ENCODE data around the gene FNBP1. TPM values are rescaled to one million over a fixed set of nuclear protein-coding genes. Genes with fewer than 3 reads are reported as not detected.
A peak's percentile ranks its signal among the peaks of the same experiment; 100 is the strongest.

FNBP1 gene
- total and polyA plus RNA-seq, 5 experiments from 2014 or later = 130 to 164 (median 143) TPM

- H3K36me3 Mint-ChIP-seq = peaks cover 0 to 7% (median 2%) of the 10 kb centered on the region in 3 donors
- DNase-seq = no peak
- peak overlapping the region; percentile 90 to 99 (median 96) for H3K4me3 Mint-ChIP-seq
- no peak for ATAC-seq
- no peaks in the 10 kb centered on the region for H3K27me3 Mint-ChIP-seq
- H3K27ac Mint-ChIP-seq = peak overlapping the region; percentile 85 to 98 (median 94)
- H3K9me3 Mint-ChIP-seq = no peaks in the 10 kb centered on the region
- POLR2A ChIA-PET = interaction anchor here (0.5 to 11.3 kb wide), 14 partner anchors 10 to 1706 kb away, joined by 3 to 225 read pairs (median 4); partner anchors contain the start of gene GPR107
- H3K4me1 Mint-ChIP-seq = peaks cover 28 to 58% (median 42%) of the 10 kb centered on the region in 4 donors
Measured at GRCh38 chr9:130043654-130044623, 950 bp upstream of the FNBP1 start.

GRCh38 chr9:130042406-130042884, 544 bp downstream of the FNBP1 start:
- DNase-seq = peak in 5 of 10 donors; percentile 21 to 45 (median 37)
- Mint-ChIP-seq H3K4me3 (peak overlapping the region; percentile 97 to 100 (median 99)), H3K27me3 (no peaks in the 10 kb centered on the region), H3K4me1 (peaks cover 32 to 71% (median 50%) of the 10 kb centered on the region in 4 donors), H3K36me3 (peaks cover 0 to 7% (median 2%) of the 10 kb centered on the region in 3 donors), H3K9me3 (no peaks in the 10 kb centered on the region), H3K27ac (peak overlapping the region; percentile 95 to 99 (median 98))
- POLR2A ChIA-PET = interaction anchor here (0.5 to 11.3 kb wide), 20 partner anchors 11 to 1884 kb away, joined by 3 to 225 read pairs (median 4); partner anchors contain the start of gene GPR107
- ATAC-seq = peak; percentile 7 to 24

GRCh38 chr9:130041648-130042405, 1.2 kb downstream of the FNBP1 start:
- DNase-seq = peak in 1 of 10 donors; percentile 9
- no peak for ATAC-seq
- no peaks in the 10 kb centered on the region for H3K27me3 Mint-ChIP-seq

GRCh38 chr9:130040984-130041647, 1.9 kb downstream of the FNBP1 start:
- Mint-ChIP-seq H3K4me1 (peaks cover 37 to 80% (median 64%) of the 10 kb centered on the region in 4 donors), H3K4me3 (peak overlapping the region; percentile 97 to 100 (median 99)), H3K36me3 (peaks cover 0 to 7% (median 2%) of the 10 kb centered on the region in 3 donors), H3K27ac (peak overlapping the region; percentile 95 to 99 (median 98)), H3K9me3 (no peaks in the 10 kb centered on the region), H3K27me3 (no peaks in the 10 kb centered on the region)
- DNase-seq (no peak), ATAC-seq (no peak)
- POLR2A ChIA-PET = interaction anchor here (0.9 to 11.3 kb wide), 13 partner anchors 11 to 199 kb away, joined by 3 to 225 read pairs (median 7); partner anchors contain the start of gene GPR107

More at GRCh38 chr9:130041648-130042405, 1.2 kb downstream of the FNBP1 start:
- peaks cover 0 to 7% (median 2%) of the 10 kb centered on the region in 3 donors for H3K36me3 Mint-ChIP-seq
- peak overlapping the region; percentile 95 to 99 (median 98) for H3K27ac Mint-ChIP-seq
- peak overlapping the region; percentile 97 to 100 (median 99) for H3K4me3 Mint-ChIP-seq
- POLR2A ChIA-PET = interaction anchor here (0.7 to 11.3 kb wide), 13 partner anchors 12 to 206 kb away, joined by 3 to 225 read pairs (median 4); partner anchors contain the start of gene GPR107
- H3K4me1 Mint-ChIP-seq = peaks cover 33 to 76% (median 57%) of the 10 kb centered on the region in 4 donors
- no peaks in the 10 kb centered on the region for H3K9me3 Mint-ChIP-seq

GRCh38 chr9:130039528-130040147, 3.4 kb downstream of the FNBP1 start:
- Mint-ChIP-seq H3K27ac (peak overlapping the region; percentile 94 to 99 (median 98)), H3K9me3 (no peaks in the 10 kb centered on the region), H3K4me3 (peak overlapping the region; percentile 97 to 100 (median 99)), H3K27me3 (no peaks in the 10 kb centered on the region), H3K36me3 (peaks cover 0 to 10% (median 7%) of the 10 kb centered on the region in 3 donors), H3K4me1 (peaks cover 35 to 80% (median 67%) of the 10 kb centered on the region in 4 donors)
- ATAC-seq = peak; percentile 7 to 19
- POLR2A ChIA-PET = interaction anchor here (0.5 to 11.3 kb wide), 22 partner anchors 9 to 923 kb away, joined by 3 to 225 read pairs (median 4); partner anchors contain the start of gene GPR107
- peak in 3 of 10 donors; percentile 49 to 63 (median 58) for DNase-seq

- H3K4me3 Mint-ChIP-seq = peak overlapping the region in 8 of 10 donors; percentile 62 to 99 (median 78)
- peak overlapping the region in 9 of 10 donors; percentile 69 to 99 (median 94) for H3K27ac Mint-ChIP-seq
- ATAC-seq (peak in 1 of 2 donors; percentile 16), DNase-seq (no peak)
- POLR2A ChIA-PET = interaction anchor here (0.6 to 11.3 kb wide), 3 partner anchors 9 to 147 kb away, joined by 4 to 225 read pairs (median 5); no protein-coding TSS in a partner anchor
- no peaks in the 10 kb centered on the region for H3K9me3 Mint-ChIP-seq
- H3K36me3 Mint-ChIP-seq = peaks cover 0 to 16% (median 0%) of the 10 kb centered on the region in 3 donors
- H3K27me3 Mint-ChIP-seq = no peaks in the 10 kb centered on the region
- H3K4me1 Mint-ChIP-seq = peaks cover 35 to 93% (median 80%) of the 10 kb centered on the region in 4 donors
Measured at GRCh38 chr9:130036099-130036498, 6.9 kb downstream of the FNBP1 start.

GRCh38 chr9:130034570-130034969, 8.4 kb downstream of the FNBP1 start:
- peak overlapping the region in 9 of 10 donors; percentile 6 to 69 (median 43) for H3K4me3 Mint-ChIP-seq
- H3K36me3 Mint-ChIP-seq = peaks cover 0 to 16% (median 0%) of the 10 kb centered on the region in 3 donors

GRCh38 chr9:130030651-130031127, 12.3 kb downstream of the FNBP1 start:
- Mint-ChIP-seq H3K4me3 (peak overlapping the region; percentile 0 to 83 (median 74)), H3K4me1 (peaks cover 40 to 99% (median 91%) of the 10 kb centered on the region in 4 donors), H3K27ac (peak overlapping the region; percentile 57 to 97 (median 88)), H3K9me3 (peaks cover 0 to 2% (median 0%) of the 10 kb centered on the region in 9 donors), H3K36me3 (peaks cover 0 to 25% (median 10%) of the 10 kb centered on the region in 3 donors), H3K27me3 (no peaks in the 10 kb centered on the region)
- ATAC-seq = peak; percentile 29 to 48
- no peak for DNase-seq
- POLR2A ChIA-PET = interaction anchor here (0.6 to 4.1 kb wide), 7 partner anchors 9 to 146 kb away, joined by 3 to 32 read pairs (median 5); no protein-coding TSS in a partner anchor

More at GRCh38 chr9:130034570-130034969, 8.4 kb downstream of the FNBP1 start:
- DNase-seq (no peak), ATAC-seq (no peak)
- peaks cover 34 to 97% (median 86%) of the 10 kb centered on the region in 4 donors for H3K4me1 Mint-ChIP-seq
- no peaks in the 10 kb centered on the region for H3K27me3 Mint-ChIP-seq
- POLR2A ChIA-PET = interaction anchor here (0.6 to 0.8 kb wide), 4 partner anchors 26 to 1354 kb away, joined by 3 to 6 read pairs (median 4); no protein-coding TSS in a partner anchor
- H3K9me3 Mint-ChIP-seq = no peaks in the 10 kb centered on the region
- peak overlapping the region; percentile 56 to 99 (median 84) for H3K27ac Mint-ChIP-seq

- POLR2A ChIA-PET = interaction anchor here (0.8 to 4.1 kb wide), 6 partner anchors 11 to 143 kb away, joined by 3 to 32 read pairs (median 4); partner anchors contain the start of gene FNBP1
- peak in 1 of 2 donors; percentile 10 for ATAC-seq
Measured at GRCh38 chr9:130029223-130029973, 13.6 kb downstream of the FNBP1 start.

More at GRCh38 chr9:130029223-130029973, 13.6 kb downstream of the FNBP1 start:
- H3K4me1 Mint-ChIP-seq = peaks cover 41 to 99% (median 91%) of the 10 kb centered on the region in 4 donors
- no peak for DNase-seq
- H3K9me3 Mint-ChIP-seq = peaks cover 0 to 2% (median 0%) of the 10 kb centered on the region in 9 donors
- peak overlapping the region; percentile 74 to 93 (median 87) for H3K27ac Mint-ChIP-seq
- H3K4me3 Mint-ChIP-seq = peak overlapping the region; percentile 50 to 83 (median 70)
- H3K36me3 Mint-ChIP-seq = peaks cover 0 to 15% (median 10%) of the 10 kb centered on the region in 3 donors
- no peaks in the 10 kb centered on the region for H3K27me3 Mint-ChIP-seq

All from naive thymus-derived CD8-positive, alpha-beta T cell (primary cell).